Vagina (tissue), 2 donors: ENCODE results near the gene CCDC60. TPM values are rescaled to one million over a fixed set of nuclear protein-coding genes. Genes with fewer than 3 reads are reported as not detected.

Experiments used
- DNase-seq, 2 donors: peaks; one replicate each; pipeline ENCODE4 v3.0.0-alpha.2; 2017; ENCODE audit errors: extremely low spot score in 2 of 2
- H3K27ac ChIP-seq: fragments of 200-600 bp; sonication (generic); one replicate; pipeline ENCODE4 v1.5.1; 2019
- H3K27me3 ChIP-seq: fragments of 200-600 bp; sonication (generic); one replicate; pipeline ENCODE4 v1.5.1; 2019
- H3K36me3 ChIP-seq, 2 donors: fragments of 200-600 bp; sonication (generic); one replicate each; pipeline ENCODE4 v1.5.1; 2017 to 2019
- H3K4me1 ChIP-seq: fragments of 200-600 bp; sonication (generic); one replicate; pipeline ENCODE4 v1.5.1; 2019
- H3K4me3 ChIP-seq, 2 donors: fragments of 200-600 bp; sonication (generic); 1 replicate in 1 of 2; 2 replicates in 1 of 2; pipeline ENCODE4 v1.5.1; 2016 to 2019
- H3K9me3 ChIP-seq: fragments of 200-600 bp; sonication (generic); one replicate; pipeline ENCODE4 v1.5.1; 2019
- CTCF ChIP-seq, 3 experiments: fragments of 450-650 bp in 2 of 3; fragments of 200-600 bp in 1 of 3; sonication (generic) in 1 of 3; IDR thresholded peaks; one replicate each; pipeline ENCODE4 v1.5.1; 2017 to 2019; ENCODE audit warnings: antibody characterized with exemption in 3 of 3, mild to moderate bottlenecking in 2 of 3, moderate library complexity in 2 of 3
- POLR2A ChIP-seq, 2 donors: fragments of 450-650 bp; IDR thresholded peaks; one replicate each; pipeline ENCODE4 v1.6.1; 2017; ENCODE audit warnings: antibody characterized with exemption in 2 of 2, mild to moderate bottlenecking in 2 of 2, moderate library complexity in 2 of 2
- POLR2AphosphoS5 ChIP-seq, 2 donors: sonication (generic); formaldehyde crosslinking; IDR thresholded peaks; one replicate each; pipeline ENCODE4 v1.9.0; 2017; ENCODE audit warnings: antibody characterized with exemption in 2 of 2, mild to moderate bottlenecking in 2 of 2, low read depth in 1 of 2; ENCODE audit not compliant: insufficient read depth in 1 of 2
- intact Hi-C: fragments of 100-400 bp; cut with DNase I; formaldehyde crosslinking; loops from one replicate; pipeline ENCODE4 v1.15.1; 2023
- total RNA-seq: library from RNA; depleted of rRNA; stranded (reverse); fragments of >200 nt; gene quantifications from one replicate; pipeline ENCODE4 v1.2.3, GENCODE V29; 2016

Gene CCDC60
- total RNA-seq, 1 donor from 2014 or later, result not detected

GRCh38 chr12:119378903-119379302 lies 44.4 kb downstream of the CCDC60 start:
- intact Hi-C loops, result no loop called here
- Histone ChIP-seq H3K27me3 (no peaks in the 10 kb centered on the region), H3K4me1 (peaks cover 5% of the 10 kb centered on the region), H3K36me3 (no peaks in the 10 kb centered on the region), H3K4me3 (no peak overlapping the region), H3K9me3 (no peaks in the 10 kb centered on the region), H3K27ac (no peak overlapping the region)
- TF ChIP-seq POLR2A (IDR thresholded peaks at IDR 0.05), result no peak
- TF ChIP-seq CTCF (IDR thresholded peaks at IDR 0.05), result no peak
- no peak for TF ChIP-seq POLR2AphosphoS5 (IDR thresholded peaks at IDR 0.05; ENCODE audit: insufficient read depth in 1 of 2, low read depth in 1 of 2)
- DNase-seq, result no peak

DNA sequence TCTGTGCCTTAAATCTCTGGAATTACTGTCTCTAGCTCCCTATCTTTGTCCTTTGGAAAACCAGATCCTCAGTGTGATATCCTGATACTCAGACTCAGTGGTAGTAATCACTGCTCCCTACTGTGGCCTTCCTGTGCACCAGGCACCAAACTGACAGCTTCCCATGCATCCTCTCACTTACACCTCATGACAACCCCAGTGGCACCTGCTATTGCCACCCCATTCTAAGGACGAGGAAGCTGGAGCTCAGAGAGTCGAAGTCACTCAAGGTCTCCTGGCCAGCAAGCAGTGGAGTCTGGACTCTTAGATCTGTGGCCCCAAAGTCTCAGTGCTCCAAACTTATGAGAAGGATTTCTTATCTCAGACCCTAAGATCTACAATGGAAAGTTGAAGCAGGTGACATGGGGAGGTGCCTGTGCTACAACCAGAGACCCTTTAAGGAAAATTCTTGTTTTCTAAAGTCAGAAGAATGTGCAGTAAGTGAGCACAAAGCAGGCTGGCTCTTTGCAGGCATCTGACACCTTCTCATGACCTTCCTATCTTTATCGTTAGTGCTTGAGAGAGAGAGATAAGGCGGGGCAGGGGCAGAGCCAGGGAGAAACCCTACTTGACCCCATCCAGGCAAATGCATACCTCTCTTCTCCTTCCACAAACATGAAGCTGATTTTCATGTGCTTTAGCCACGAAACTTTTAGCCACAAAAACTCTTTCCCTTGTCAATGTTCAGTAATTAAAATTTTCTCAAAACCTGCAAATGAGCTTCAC lies 47.1 kb downstream of the CCDC60 start:
- no peaks in the 10 kb centered on the region for H3K4me1 ChIP-seq
- H3K9me3 ChIP-seq, result no peaks in the 10 kb centered on the region
- no peak overlapping the region for H3K27ac ChIP-seq
- no peaks in the 10 kb centered on the region for H3K27me3 ChIP-seq
- DNase-seq, result no peak
- H3K4me3 ChIP-seq, result no peak overlapping the region
- no peak for TF ChIP-seq POLR2A (IDR thresholded peaks at IDR 0.05)
- TF ChIP-seq CTCF (IDR thresholded peaks at IDR 0.05), result no peak
- no peaks in the 10 kb centered on the region for H3K36me3 ChIP-seq
- intact Hi-C loops, result no loop called here

- Histone ChIP-seq H3K9me3 (no peaks in the 10 kb centered on the region), H3K4me3 (no peak overlapping the region), H3K4me1 (no peaks in the 10 kb centered on the region), H3K36me3 (no peaks in the 10 kb centered on the region), H3K27ac (no peak overlapping the region), H3K27me3 (no peaks in the 10 kb centered on the region)
- intact Hi-C loops, result no loop called here
- TF ChIP-seq CTCF (IDR thresholded peaks at IDR 0.05) (no peak), POLR2AphosphoS5 (IDR thresholded peaks at IDR 0.05; ENCODE audit: insufficient read depth in 1 of 2, low read depth in 1 of 2) (no peak), POLR2A (IDR thresholded peaks at IDR 0.05) (no peak)
- DNase-seq, result no peak
These were observed 48.7 kb downstream of the CCDC60 start for GRCh38 chr12:119383206-119383605.

- H3K4me1 ChIP-seq, result no peaks in the 10 kb centered on the region
- H3K36me3 ChIP-seq, result no peaks in the 10 kb centered on the region
- H3K27me3 ChIP-seq, result no peaks in the 10 kb centered on the region
- intact Hi-C loops, result no loop called here
- no peak for DNase-seq
- no peak for TF ChIP-seq POLR2AphosphoS5 (IDR thresholded peaks at IDR 0.05; ENCODE audit: insufficient read depth in 1 of 2, low read depth in 1 of 2)
- TF ChIP-seq CTCF (IDR thresholded peaks at IDR 0.05), result no peak
- no peak for TF ChIP-seq POLR2A (IDR thresholded peaks at IDR 0.05)
- H3K27ac ChIP-seq, result no peak overlapping the region
- no peak overlapping the region for H3K4me3 ChIP-seq
- H3K9me3 ChIP-seq, result no peaks in the 10 kb centered on the region
These were observed 49.8 kb downstream of the CCDC60 start for GRCh38 chr12:119384340-119384739.

GRCh38 chr12:119385659-119386058 lies 51.1 kb downstream of the CCDC60 start:
- no peaks in the 10 kb centered on the region for H3K4me1 ChIP-seq
- no peak for DNase-seq
- intact Hi-C loops, result no loop called here
- H3K4me3 ChIP-seq, result no peak overlapping the region
- TF ChIP-seq POLR2A (IDR thresholded peaks at IDR 0.05) (no peak), CTCF (IDR thresholded peaks at IDR 0.05) (no peak), POLR2AphosphoS5 (IDR thresholded peaks at IDR 0.05; ENCODE audit: insufficient read depth in 1 of 2, low read depth in 1 of 2) (no peak)
- H3K27me3 ChIP-seq, result no peaks in the 10 kb centered on the region
- H3K9me3 ChIP-seq, result no peaks in the 10 kb centered on the region
- H3K36me3 ChIP-seq, result no peaks in the 10 kb centered on the region
- H3K27ac ChIP-seq, result no peak overlapping the region
